ENCODE measurements around the gene APBB3. TPM values are rescaled to one million over a fixed set of nuclear protein-coding genes. Genes with fewer than 3 reads are reported as not detected.
A peak's percentile ranks its signal among the peaks of the same experiment; 100 is the strongest.

Gene APBB3
- total RNA-seq, 1 donor from 2014 or later, result 20.7 TPM

DNA sequence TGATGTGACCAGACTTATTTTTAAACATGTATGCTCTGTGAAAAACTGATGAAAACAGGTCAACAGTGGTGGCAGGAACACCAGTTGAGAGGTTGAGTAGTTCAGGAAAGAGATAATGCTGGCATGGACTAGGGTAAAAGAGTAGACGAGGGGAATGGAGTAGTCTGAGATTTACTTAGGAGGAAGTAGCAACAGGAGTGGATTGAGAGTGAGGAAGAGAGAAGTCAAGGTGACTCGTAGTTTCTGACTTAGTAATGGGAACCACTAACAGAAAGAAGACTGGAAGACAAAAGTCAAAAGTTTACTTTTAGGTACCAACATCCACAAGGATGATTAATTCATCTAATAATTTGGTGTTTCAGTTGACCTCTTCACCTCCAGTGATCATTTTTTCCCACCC is 10.7 kb downstream of the APBB3 start:
- peaks cover 46% of the 10 kb centered on the region for H3K79me2 ChIP-seq (ENCODE audit: low read depth)
- no peak overlapping the region for H3K4me3 Mint-ChIP-seq
- no peak overlapping the region for H3K4me2 ChIP-seq
- DNase-seq (ENCODE audit: low spot score), result no peak
- H3K4me1 ChIP-seq, result peaks cover 13% of the 10 kb centered on the region
- no peak overlapping the region for H3K27ac ChIP-seq
- H3K36me3 ChIP-seq, result no peaks in the 10 kb centered on the region
- no peaks in the 10 kb centered on the region for H3K9me3 Mint-ChIP-seq
- no peak overlapping the region for H2AFZ ChIP-seq (replicated peaks)
- no peak overlapping the region for H3K27ac Mint-ChIP-seq
- no peak overlapping the region for H3K9ac ChIP-seq
- TF ChIP-seq EZH2 (IDR thresholded peaks at IDR 0.05), result no peak
- TF ChIP-seq, protein P1, sequence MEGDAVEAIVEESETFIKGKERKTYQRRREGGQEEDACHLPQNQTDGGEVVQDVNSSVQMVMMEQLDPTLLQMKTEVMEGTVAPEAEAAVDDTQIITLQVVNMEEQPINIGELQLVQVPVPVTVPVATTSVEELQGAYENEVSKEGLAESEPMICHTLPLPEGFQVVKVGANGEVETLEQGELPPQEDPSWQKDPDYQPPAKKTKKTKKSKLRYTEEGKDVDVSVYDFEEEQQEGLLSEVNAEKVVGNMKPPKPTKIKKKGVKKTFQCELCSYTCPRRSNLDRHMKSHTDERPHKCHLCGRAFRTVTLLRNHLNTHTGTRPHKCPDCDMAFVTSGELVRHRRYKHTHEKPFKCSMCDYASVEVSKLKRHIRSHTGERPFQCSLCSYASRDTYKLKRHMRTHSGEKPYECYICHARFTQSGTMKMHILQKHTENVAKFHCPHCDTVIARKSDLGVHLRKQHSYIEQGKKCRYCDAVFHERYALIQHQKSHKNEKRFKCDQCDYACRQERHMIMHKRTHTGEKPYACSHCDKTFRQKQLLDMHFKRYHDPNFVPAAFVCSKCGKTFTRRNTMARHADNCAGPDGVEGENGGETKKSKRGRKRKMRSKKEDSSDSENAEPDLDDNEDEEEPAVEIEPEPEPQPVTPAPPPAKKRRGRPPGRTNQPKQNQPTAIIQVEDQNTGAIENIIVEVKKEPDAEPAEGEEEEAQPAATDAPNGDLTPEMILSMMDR (IDR thresholded peaks at IDR 0.05), result no peak
- TF ChIP-seq EZH2phosphoT487 (IDR thresholded peaks at IDR 0.05), result no peak
- no peak overlapping the region for H3K4me3 ChIP-seq
- H4K20me1 ChIP-seq (ENCODE audit: low read depth), result peaks cover 20% of the 10 kb centered on the region
- peaks cover 30% of the 10 kb centered on the region for H3K36me3 Mint-ChIP-seq
- no peaks in the 10 kb centered on the region for H3K9me3 ChIP-seq (ENCODE audit: low read depth)
- H3F3A ChIP-seq (ENCODE audit: low read depth), result peaks cover 14% of the 10 kb centered on the region
- H3K27me3 Mint-ChIP-seq (ENCODE audit: insufficient read depth, low read depth), result peaks cover 8% of the 10 kb centered on the region
- H3K27me3 ChIP-seq, result no peaks in the 10 kb centered on the region
- H3K4me1 Mint-ChIP-seq, result peaks cover 24% of the 10 kb centered on the region

DNA sequence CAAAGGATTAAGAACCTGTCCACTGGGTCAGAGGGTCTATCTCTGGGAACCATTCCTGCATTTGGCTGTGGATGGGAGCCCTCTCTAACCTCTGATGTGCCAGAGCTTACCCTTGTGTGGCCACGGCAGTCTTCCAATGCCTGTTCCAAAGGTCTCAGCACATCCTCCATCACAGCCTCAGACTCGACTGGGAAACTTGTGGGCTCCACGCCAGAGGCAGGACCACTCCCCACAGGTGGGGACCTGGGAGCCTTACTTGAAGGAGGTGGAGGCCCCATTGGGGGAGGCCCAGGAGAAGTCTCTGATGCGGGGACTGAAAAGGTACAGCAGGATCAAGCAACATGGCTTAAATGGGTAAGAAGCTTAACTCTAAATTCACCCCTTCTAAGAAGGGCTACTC is 12.5 kb downstream of the APBB3 start:
- H3K36me3 Mint-ChIP-seq, result peaks cover 24% of the 10 kb centered on the region
- Histone ChIP-seq H3K27me3 (no peaks in the 10 kb centered on the region), H3K4me2 (no peak overlapping the region), H4K20me1 (ENCODE audit: low read depth) (peaks cover 31% of the 10 kb centered on the region), H3K9me3 (ENCODE audit: low read depth) (no peaks in the 10 kb centered on the region), H2AFZ (replicated peaks) (no peak overlapping the region), H3K27ac (no peak overlapping the region), H3F3A (ENCODE audit: low read depth) (peaks cover 24% of the 10 kb centered on the region), H3K9ac (no peak overlapping the region), H3K36me3 (no peaks in the 10 kb centered on the region), H3K79me2 (ENCODE audit: low read depth) (peaks cover 43% of the 10 kb centered on the region), H3K4me1 (peaks cover 16% of the 10 kb centered on the region), H3K4me3 (no peak overlapping the region)
- TF ChIP-seq, protein P1 (IDR thresholded peaks at IDR 0.05), result no peak
- no peak for TF ChIP-seq EZH2 (IDR thresholded peaks at IDR 0.05)
- TF ChIP-seq EZH2phosphoT487 (IDR thresholded peaks at IDR 0.05), result no peak
- no peaks in the 10 kb centered on the region for H3K9me3 Mint-ChIP-seq
- no peak overlapping the region for H3K4me3 Mint-ChIP-seq
- peaks cover 27% of the 10 kb centered on the region for H3K4me1 Mint-ChIP-seq
- no peak overlapping the region for H3K27ac Mint-ChIP-seq
- no peak for DNase-seq (ENCODE audit: low spot score)
- peaks cover 8% of the 10 kb centered on the region for H3K27me3 Mint-ChIP-seq (ENCODE audit: insufficient read depth, low read depth)

GRCh38 chr5:140550147-140551079 is 14.0 kb downstream of the APBB3 start:
- Histone ChIP-seq H3K79me2 (ENCODE audit: low read depth) (peaks cover 28% of the 10 kb centered on the region), H3K27ac (no peak overlapping the region), H4K20me1 (ENCODE audit: low read depth) (peaks cover 23% of the 10 kb centered on the region), H3K4me1 (peaks cover 10% of the 10 kb centered on the region), H2AFZ (replicated peaks) (no peak overlapping the region), H3K9me3 (ENCODE audit: low read depth) (no peaks in the 10 kb centered on the region), H3K36me3 (no peaks in the 10 kb centered on the region), H3F3A (ENCODE audit: low read depth) (peaks cover 37% of the 10 kb centered on the region), H3K4me2 (no peak overlapping the region), H3K4me3 (no peak overlapping the region), H3K9ac (no peak overlapping the region), H3K27me3 (no peaks in the 10 kb centered on the region)
- Mint-ChIP-seq H3K27ac (peak overlapping the region; percentile 73), H3K4me3 (no peak overlapping the region), H3K9me3 (no peaks in the 10 kb centered on the region), H3K27me3 (ENCODE audit: insufficient read depth, low read depth) (peaks cover 5% of the 10 kb centered on the region), H3K36me3 (peaks cover 24% of the 10 kb centered on the region), H3K4me1 (peaks cover 23% of the 10 kb centered on the region)
- TF ChIP-seq EZH2 (IDR thresholded peaks at IDR 0.05) (no peak), EZH2phosphoT487 (IDR thresholded peaks at IDR 0.05) (no peak)
- TF ChIP-seq, protein P1 (IDR thresholded peaks at IDR 0.05), result no peak
- no peak for DNase-seq (ENCODE audit: low spot score)
